NB4 (cell line): ENCODE results near the gene FST.

Experiments
- DNase-seq: peaks from one replicate; pipeline ENCODE4 v3.0.0; 2010; ENCODE audit warnings: low read depth
- H3K4me3 ChIP-seq: one replicate; pipeline ENCODE4 v1.5.1; 2011; ENCODE audit warnings: mild to moderate bottlenecking, low read depth, low read length, moderate library complexity
- CTCF ChIP-seq: IDR thresholded peaks from one replicate; pipeline ENCODE4 v1.5.1; 2012; ENCODE audit warnings: low read depth, low read length
- MAX ChIP-seq: IDR thresholded peaks from 2 replicates; pipeline ENCODE4 v1.6.1; 2011; ENCODE audit warnings: low read depth, low read length
- MYC ChIP-seq: IDR thresholded peaks from 2 replicates; pipeline ENCODE4 v1.6.1; 2011; ENCODE audit warnings: low read depth, low read length
- POLR2A ChIP-seq: IDR thresholded peaks from 2 replicates; pipeline ENCODE4 v1.6.1; 2011; ENCODE audit warnings: mild to moderate bottlenecking; ENCODE audit not compliant: insufficient read length; ENCODE audit errors: extremely low read depth

The FST gene

GRCh38 chr5:53515988-53516387 lies 35.6 kb downstream of the FST start:
- H3K4me3 ChIP-seq: no peak overlapping the region
- TF ChIP-seq MYC: no peak
- no peak for TF ChIP-seq CTCF
- TF ChIP-seq MAX: no peak
- TF ChIP-seq POLR2A: no peak
- no peak for DNase-seq

- no peak overlapping the region for H3K4me3 ChIP-seq
- TF ChIP-seq POLR2A (no peak), CTCF (no peak), MYC (no peak), MAX (no peak)
- DNase-seq: no peak
These were observed 40.4 kb downstream of the FST start for GRCh38 chr5:53520813-53521212.
